Spleen (tissue), 7 donors: ENCODE measurements around the gene VPS54.

Source experiments
- POLR2A ChIP-seq, 3 donors: fragments of 450-650 bp; IDR thresholded peaks; one replicate each; pipeline ENCODE4 v1.5.1; 2017; ENCODE audit warnings: antibody characterized with exemption in 3 of 3, mild to moderate bottlenecking in 1 of 3
- TF ChIP-seq, protein P1 (sequence below), 11 experiments: fragments of 200-600 bp in 7 of 11; fragments of 450-650 bp in 4 of 11; sonication (generic) in 4 of 11; IDR thresholded peaks in 8 of 11; conservative IDR thresholded peaks in 3 of 11; 1 replicate in 7 of 11; 2 replicates in 4 of 11; pipeline versions ENCODE4 v1.4.0 to v1.8.0; 2016 to 2021; ENCODE audit warnings: antibody characterized with exemption in 11 of 11, inconsistent platforms in 4 of 11, mild to moderate bottlenecking in 1 of 11
- donor health status: DM: no; HTN: no; CAD: no; lungs with moderate emphysema.
- donor health status: DM: no; HTN: no; CAD: no.
- donor health status: DM: no; HTN: no; CAD: no.

DNA sequence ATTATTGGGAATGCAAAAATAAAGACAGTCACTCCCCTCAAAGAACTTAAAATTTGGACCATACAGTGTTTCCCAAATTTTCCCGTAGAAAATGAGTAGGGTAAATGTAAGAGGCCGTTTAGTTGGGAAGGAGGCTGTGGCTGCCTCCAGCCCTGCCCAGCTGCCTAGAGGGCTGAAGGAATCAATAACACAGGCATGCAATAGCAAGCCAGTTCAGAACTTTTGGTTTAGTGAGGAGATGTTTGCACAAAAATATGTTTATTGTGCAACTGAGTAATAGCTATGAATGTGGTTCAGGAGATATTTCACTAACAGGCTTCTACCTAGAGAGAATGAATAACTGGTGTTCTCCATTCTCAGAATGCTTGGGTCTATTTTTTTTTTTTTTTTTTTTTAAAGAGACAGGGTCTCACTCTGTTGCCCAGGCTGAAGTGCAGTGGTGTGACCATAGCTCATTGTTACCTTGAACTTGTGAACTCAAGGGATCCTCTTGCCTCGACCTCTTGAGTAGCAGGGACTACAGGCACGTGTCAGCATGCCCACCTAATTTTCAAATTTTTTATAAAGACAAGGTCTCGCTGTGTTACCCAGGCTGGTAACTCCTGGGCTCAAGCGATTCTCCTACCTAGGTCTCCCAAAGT, 153.9 kb downstream of the VPS54 start:
- no peak for TF ChIP-seq POLR2A (IDR thresholded peaks at IDR 0.05)
- TF ChIP-seq, protein P1, sequence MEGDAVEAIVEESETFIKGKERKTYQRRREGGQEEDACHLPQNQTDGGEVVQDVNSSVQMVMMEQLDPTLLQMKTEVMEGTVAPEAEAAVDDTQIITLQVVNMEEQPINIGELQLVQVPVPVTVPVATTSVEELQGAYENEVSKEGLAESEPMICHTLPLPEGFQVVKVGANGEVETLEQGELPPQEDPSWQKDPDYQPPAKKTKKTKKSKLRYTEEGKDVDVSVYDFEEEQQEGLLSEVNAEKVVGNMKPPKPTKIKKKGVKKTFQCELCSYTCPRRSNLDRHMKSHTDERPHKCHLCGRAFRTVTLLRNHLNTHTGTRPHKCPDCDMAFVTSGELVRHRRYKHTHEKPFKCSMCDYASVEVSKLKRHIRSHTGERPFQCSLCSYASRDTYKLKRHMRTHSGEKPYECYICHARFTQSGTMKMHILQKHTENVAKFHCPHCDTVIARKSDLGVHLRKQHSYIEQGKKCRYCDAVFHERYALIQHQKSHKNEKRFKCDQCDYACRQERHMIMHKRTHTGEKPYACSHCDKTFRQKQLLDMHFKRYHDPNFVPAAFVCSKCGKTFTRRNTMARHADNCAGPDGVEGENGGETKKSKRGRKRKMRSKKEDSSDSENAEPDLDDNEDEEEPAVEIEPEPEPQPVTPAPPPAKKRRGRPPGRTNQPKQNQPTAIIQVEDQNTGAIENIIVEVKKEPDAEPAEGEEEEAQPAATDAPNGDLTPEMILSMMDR (IDR thresholded peaks at IDR 0.05 in 8 of 11, conservative IDR thresholded peaks at IDR 0.05 in 3 of 11), result no peak
